WTC11 (cell line): Measurements from ENCODE around the gene EPC1. TPM values are rescaled to one million over a fixed set of nuclear protein-coding genes. Genes with fewer than 3 reads are reported as not detected.

ENCODE experiments used
- ATAC-seq: fragments of 200-7000 bp; cut with Tn5 transposase; 2 replicates; pipeline ENCODE4 v1.10.0; 2021; ENCODE audit warnings: mild to moderate bottlenecking, moderate library complexity
- CTCF ChIA-PET: fragments of 300-600 bp; sonication (Branson Sonifier 250); formaldehyde crosslinking; loops from one replicate; lab custom pipeline; 2021; ENCODE audit warnings: antibody characterized with exemption; lab: Charles Lee
- POLR2A ChIA-PET: fragments of 350-600 bp; sonication (Branson Sonifier 250); formaldehyde crosslinking; loops from one replicate; lab custom pipeline; 2021; ENCODE audit warnings: antibody characterized with exemption; lab: Charles Lee
- DNase-seq: peaks from one replicate; pipeline ENCODE4 v3.0.0; 2021; ENCODE audit warnings: low spot score
- H3K27ac Mint-ChIP-seq: 2 replicates; pipeline ENCODE4 v1.8.0; 2021; ENCODE audit warnings: mixed read lengths
- H3K27me3 Mint-ChIP-seq: 2 replicates; pipeline ENCODE4 v1.8.0; 2021; ENCODE audit warnings: low read depth, mild to moderate bottlenecking, moderate library complexity, mixed read lengths
- H3K36me3 Mint-ChIP-seq: 2 replicates; pipeline ENCODE4 v1.8.0; 2021; ENCODE audit warnings: mixed read lengths
- H3K4me1 Mint-ChIP-seq: 2 replicates; pipeline ENCODE4 v1.8.0; 2022; ENCODE audit warnings: mixed read lengths
- H3K4me3 Mint-ChIP-seq: 2 replicates; pipeline ENCODE4 v1.8.0; 2021; ENCODE audit warnings: mild to moderate bottlenecking, moderate library complexity, mixed read lengths
- H3K9me3 Mint-ChIP-seq: 2 replicates; pipeline ENCODE4 v1.8.0; 2021; ENCODE audit warnings: mixed read lengths
- AFF4 ChIP-seq: sonication (generic); formaldehyde crosslinking; IDR thresholded peaks from 2 replicates; pipeline ENCODE4 v1.8.1; 2023; ENCODE audit warnings: mild to moderate bottlenecking, missing genetic modification reagents, borderline replicate concordance
- ARID4B ChIP-seq: sonication (generic); formaldehyde crosslinking; IDR thresholded peaks from 2 replicates; pipeline ENCODE4 v1.8.0; 2023; ENCODE audit warnings: missing genetic modification reagents, mild to moderate bottlenecking, borderline replicate concordance
- ATF6 ChIP-seq: sonication (generic); formaldehyde crosslinking; IDR thresholded peaks from 2 replicates; pipeline ENCODE4 v1.8.1; 2023; ENCODE audit warnings: mild to moderate bottlenecking, missing genetic modification reagents
- CBFB ChIP-seq: sonication (generic); formaldehyde crosslinking; IDR thresholded peaks from 2 replicates; pipeline ENCODE4 v1.8.1; 2022; ENCODE audit warnings: mild to moderate bottlenecking, low read depth, missing genetic modification reagents
- ELF4 ChIP-seq: sonication (generic); formaldehyde crosslinking; IDR thresholded peaks from 2 replicates; pipeline ENCODE4 v1.8.1; 2022; ENCODE audit warnings: low read depth, mild to moderate bottlenecking, moderate library complexity, missing genetic modification reagents
- FOXP4 ChIP-seq: sonication (generic); formaldehyde crosslinking; IDR thresholded peaks from 2 replicates; pipeline ENCODE4 v1.8.0; 2022; ENCODE audit warnings: mild to moderate bottlenecking, missing genetic modification reagents
- GTF2I ChIP-seq: fragments of 250-450 bp; sonication (Bioruptor Pico); conservative IDR thresholded peaks from 2 replicates; pipeline ENCODE4 v1.4.0; 2021; ENCODE audit warnings: mild to moderate bottlenecking
- KAT7 ChIP-seq: sonication (generic); formaldehyde crosslinking; IDR thresholded peaks from 2 replicates; pipeline ENCODE4 v1.8.1; 2023; ENCODE audit warnings: missing genetic modification reagents, mild to moderate bottlenecking, borderline replicate concordance
- MYBL2 ChIP-seq: sonication (generic); formaldehyde crosslinking; IDR thresholded peaks from 2 replicates; pipeline ENCODE4 v1.8.1; 2023; ENCODE audit warnings: mild to moderate bottlenecking, moderate library complexity, missing genetic modification reagents
- NFATC4 ChIP-seq: fragments of 250-450 bp; sonication (Bioruptor Pico); IDR thresholded peaks from 2 replicates; pipeline ENCODE4 v1.9.0; 2021; ENCODE audit warnings: mild to moderate bottlenecking
- NR1H2 ChIP-seq: sonication (generic); formaldehyde crosslinking; IDR thresholded peaks from 2 replicates; pipeline ENCODE4 v1.9.0; 2021; ENCODE audit warnings: mild to moderate bottlenecking, moderate library complexity, missing genetic modification reagents
- SMAD3 ChIP-seq: sonication (generic); formaldehyde crosslinking; IDR thresholded peaks from 2 replicates; pipeline ENCODE4 v1.8.0; 2022; ENCODE audit warnings: missing genetic modification reagents, mild to moderate bottlenecking, borderline replicate concordance
- SOX15 ChIP-seq: fragments of 250-450 bp; sonication (Bioruptor Pico); IDR thresholded peaks from 2 replicates; pipeline ENCODE4 v1.9.0; 2021; ENCODE audit warnings: mild to moderate bottlenecking
- SP1 ChIP-seq: sonication (generic); formaldehyde crosslinking; conservative IDR thresholded peaks from 2 replicates; pipeline ENCODE4 v1.8.1; 2022; ENCODE audit warnings: missing genetic modification reagents
- TCF7 ChIP-seq: sonication (generic); formaldehyde crosslinking; IDR thresholded peaks from 2 replicates; pipeline ENCODE4 v1.8.0; 2022; ENCODE audit warnings: mild to moderate bottlenecking, low read depth, missing genetic modification reagents, moderate library complexity
- TEAD4 ChIP-seq: sonication (generic); formaldehyde crosslinking; IDR thresholded peaks from 2 replicates; pipeline ENCODE4 v1.8.0; 2022; ENCODE audit warnings: mild to moderate bottlenecking, missing genetic modification reagents
- USF1 ChIP-seq: sonication (generic); formaldehyde crosslinking; IDR thresholded peaks from 2 replicates; pipeline ENCODE4 v1.8.0; 2022; ENCODE audit warnings: mild to moderate bottlenecking, missing genetic modification reagents
- ZNF138 ChIP-seq: sonication (generic); formaldehyde crosslinking; conservative IDR thresholded peaks from 2 replicates; pipeline ENCODE4 v1.8.1; 2022; ENCODE audit warnings: mild to moderate bottlenecking, moderate library complexity, missing genetic modification reagents
- ZNF423 ChIP-seq: fragments of 250-450 bp; sonication (Bioruptor Pico); IDR thresholded peaks from 2 replicates; pipeline ENCODE4 v2.1.2; 2022; ENCODE audit warnings: mild to moderate bottlenecking, moderate library complexity
- total RNA-seq: library from RNA; stranded (reverse); gene quantifications from 3 replicates; pipeline ENCODE4 v1.2.3, GENCODE V29; 2021

EPC1 gene
- total RNA-seq, 1 experiment from 2014 or later: 22.5 TPM

GRCh38 chr10:32390193-32390592 is 43.2 kb upstream of the EPC1 start (continued):
- TF ChIP-seq FOXP4 (no peak), USF1 (CRISPR knock-in tag) (no peak)
- TF ChIP-seq, all 79 proteins: peak for 0

GRCh38 chr10:32388258-32389027 is 41.5 kb upstream of the EPC1 start:
- ATAC-seq: no peak
- DNase-seq: no peak
- no peak overlapping the region for H3K27ac Mint-ChIP-seq
- peaks cover 6% of the 10 kb centered on the region for H3K4me1 Mint-ChIP-seq
- no peaks in the 10 kb centered on the region for H3K27me3 Mint-ChIP-seq
- ChIA-PET CTCF (no interaction called here), POLR2A (no interaction called here)
- no peaks in the 10 kb centered on the region for H3K36me3 Mint-ChIP-seq
- no peak overlapping the region for H3K4me3 Mint-ChIP-seq
- H3K9me3 Mint-ChIP-seq: peaks cover 5% of the 10 kb centered on the region
- TF ChIP-seq MYBL2 (CRISPR knock-in tag): no peak
- TF ChIP-seq NR1H2 (CRISPR knock-in tag): no peak
- no peak for TF ChIP-seq TCF7 (CRISPR knock-in tag)
- TF ChIP-seq CBFB (CRISPR knock-in tag): no peak
- TF ChIP-seq ATF6 (CRISPR knock-in tag): no peak
- TF ChIP-seq KAT7 (CRISPR knock-in tag): no peak
- TF ChIP-seq GTF2I (CRISPR knock-in tag): no peak
- no peak for TF ChIP-seq ZNF138 (CRISPR knock-in tag)
- TF ChIP-seq ELF4 (CRISPR knock-in tag): no peak
- no peak for TF ChIP-seq SMAD3 (CRISPR knock-in tag)
- TF ChIP-seq TEAD4 (CRISPR knock-in tag): no peak
- TF ChIP-seq SOX15 (CRISPR knock-in tag): no peak
- no peak for TF ChIP-seq NFATC4 (CRISPR knock-in tag)
- no peak for TF ChIP-seq ZNF423 (CRISPR knock-in tag)
- TF ChIP-seq SP1 (CRISPR knock-in tag): no peak
- TF ChIP-seq AFF4 (CRISPR knock-in tag): no peak
- no peak for TF ChIP-seq ARID4B (CRISPR knock-in tag)
